ENCODE results near the gene FOXO3. TPM values are rescaled to one million over a fixed set of nuclear protein-coding genes. Genes with fewer than 3 reads are reported as not detected.

FOXO3 gene
- total and polyA plus RNA-seq, 2 of the 8 experiments (the other 6 are each of a cell fraction or from before 2014, with no cell fraction given): 13.1 to 19.3 TPM

- peaks cover 20% of the 10 kb centered on the region for H3K23me2 ChIP-seq (ENCODE audit: low read depth, low read length)
- no peaks in the 10 kb centered on the region for H3K36me3 ChIP-seq (ENCODE audit: control insufficient read depth in 2 of 4, insufficient read depth in 4 of 4, low read length in 3 of 4)
- peak overlapping the region; percentile 68 to 99 (median 83) for H3K4me3 ChIP-seq (ENCODE audit: extremely low read depth in 1 of 4, insufficient read depth in 2 of 4, low read depth in 3 of 4, low read length in 4 of 4)
- peak overlapping the region; percentile 59 to 75 (median 70) for H3K9ac ChIP-seq (replicated peaks in 1 of 4; ENCODE audit: extremely low read depth in 1 of 4, low read depth in 3 of 4, low read length in 3 of 4)
- H2AFZ ChIP-seq (ENCODE audit: low read length): no peak overlapping the region
- peak overlapping the region; percentile 1; the same call in 1 of the 2 replicates for H2BK5ac ChIP-seq (ENCODE audit: low read depth, low read length)
- H4K8ac ChIP-seq (ENCODE audit: extremely low read depth, insufficient read depth, low read length): peak overlapping the region; percentile 83
- H3K18ac ChIP-seq (ENCODE audit: extremely low read depth, low read length): peak overlapping the region; percentile 93
- no peak overlapping the region for H3K4ac ChIP-seq (replicated peaks; ENCODE audit: insufficient read length, low read depth, low read length)
- H3K9me3 ChIP-seq (ENCODE audit: insufficient read depth in 2 of 2, low read depth in 1 of 2, low read length in 1 of 2): no peaks in the 10 kb centered on the region
- H4K91ac ChIP-seq (replicated peaks; ENCODE audit: insufficient read length, low read length): peak overlapping the region; percentile 49
- peaks cover 3 to 46% of the 10 kb centered on the region in 2 experiments for H3K79me2 ChIP-seq (ENCODE audit: control insufficient read depth in 1 of 2, insufficient read depth in 2 of 2, low read length in 2 of 2)
- H4K20me1 ChIP-seq (replicated peaks in 1 of 2; ENCODE audit: control insufficient read depth in 1 of 2, insufficient read depth in 2 of 2, low read length in 2 of 2): peaks cover 4 to 5% of the 10 kb centered on the region in 2 experiments
- H2BK12ac ChIP-seq (ENCODE audit: low read depth, low read length): peak overlapping the region; percentile 78
- 0 out of 2 replicates have a peak overlapping the region, but pooled peaks have one; percentile 29 for H2BK20ac ChIP-seq (ENCODE audit: low read length)
- no peaks in the 10 kb centered on the region for H3K79me1 ChIP-seq (ENCODE audit: low read depth, low read length)
- ChIA-PET POLR2A (ENCODE audit: partially characterized antibody) (interaction anchor here (0.6 to 2.4 kb wide), 20 partner anchors 9 to 279 kb away, joined by 3 to 12 read pairs (median 3); no protein-coding TSS in a partner anchor), CTCF (ENCODE audit: partially characterized antibody) (interaction anchor here (0.6 to 1.3 kb wide), 4 partner anchors 9 to 1571 kb away, joined by 3 to 4 read pairs (median 4); no protein-coding TSS in a partner anchor)
- no peak overlapping the region for H3K23ac ChIP-seq (ENCODE audit: insufficient read length)
- WGBS, 2 experiments (ENCODE audit: extremely low coverage in 1 of 2, insufficient coverage in 1 of 2, insufficient read length in 1 of 2, insufficient replicate concordance in 2 of 2, low coverage in 1 of 2, low lambda C conversion rate in 2 of 2, missing lambda C conversion rate in 1 of 2): 1% methylated on average over 35 of the region's 46 CpGs; no CpG with 5 or more reads in 1 of the 2 experiments
- TF ChIP-seq RBBP5 (IDR thresholded peaks at IDR 0.05; ENCODE audit: borderline replicate concordance, low read depth, low read length) (0 out of 2 replicates have a peak, but pooled peaks have one; percentile 3), TAF7 (optimal IDR thresholded peaks at IDR 0.05; ENCODE audit: borderline replicate concordance, low read depth, low read length) (peak; percentile 22), JUND (IDR thresholded peaks at IDR 0.05; ENCODE audit: low read length) (no peak), EZH2 (IDR thresholded peaks at IDR 0.05; ENCODE audit: low read depth, low read length, severe bottlenecking) (peak; percentile 49)
- H2BK120ac ChIP-seq (replicated peaks; ENCODE audit: low read depth, low read length): no peak overlapping the region
- no peak overlapping the region for H4K5ac ChIP-seq (ENCODE audit: insufficient read length, low read depth, low read length)
- peak overlapping the region; percentile 97 to 98 for H3K4me2 ChIP-seq (ENCODE audit: insufficient read depth in 1 of 2, low read depth in 2 of 2, low read length in 2 of 2)
- H3K14ac ChIP-seq (ENCODE audit: insufficient read length): no peak overlapping the region
- H2BK15ac ChIP-seq (ENCODE audit: low read length): peak overlapping the region; percentile 55; the same call in 1 of the 2 replicates
- peak overlapping the region; percentile 9; the same call in 1 of the 2 replicates for H3K27ac ChIP-seq (ENCODE audit: low read depth, low read length)
- peak overlapping the region; percentile 36 for H3K56ac ChIP-seq (replicated peaks; ENCODE audit: insufficient read length, low read depth, low read length)
- H3K27me3 ChIP-seq (replicated peaks in 1 of 4; ENCODE audit: control insufficient read depth in 3 of 4, extremely low read depth in 1 of 4, insufficient read depth in 3 of 4, low read length in 3 of 4): peaks cover 0 to 13% (median 7%) of the 10 kb centered on the region in 4 experiments; a peak in 5 of 7 replicates
- FAIRE-seq: no peak
- peak in 1 of 2 experiments; percentile 72 for DNase-seq (ENCODE audit: low read depth in 1 of 2, low spot score in 2 of 2)
- H3K4me1 ChIP-seq (replicated peaks in 1 of 4; ENCODE audit: control insufficient read depth in 3 of 4, insufficient read depth in 4 of 4, low read length in 3 of 4): peaks cover 2 to 13% (median 6%) of the 10 kb centered on the region in 4 experiments
- H2AK5ac ChIP-seq (ENCODE audit: low read depth, low read length): no peak overlapping the region
Measured at GRCh38 chr6:108561742-108562502, 1.2 kb downstream of the FOXO3 start.
